CD4-positive, alpha-beta T cell (primary cell): ENCODE measurements around the gene PCCA. TPM values are rescaled to one million over a fixed set of nuclear protein-coding genes. Genes with fewer than 3 reads are reported as not detected.
A peak's percentile ranks its signal among the peaks of the same experiment; 100 is the strongest.

ENCODE experiments used
- ATAC-seq: fragments of 200-7000 bp; cut with Tn5 transposase; one replicate; pipeline ENCODE4 v1.10.0; 2022; ENCODE audit warnings: mild to moderate bottlenecking; ENCODE audit not compliant: poor library complexity
- CTCF ChIA-PET: fragments of 350-600 bp; sonication (Branson Sonifier 250); formaldehyde crosslinking; loops from one replicate; lab custom pipeline; 2021; ENCODE audit warnings: antibody characterized with exemption, inconsistent platforms; lab: Charles Lee
- POLR2A ChIA-PET: fragments of 350-600 bp; sonication (Branson Sonifier 250); formaldehyde crosslinking; loops from one replicate; lab custom pipeline; 2021; ENCODE audit warnings: antibody characterized with exemption, inconsistent platforms; lab: Charles Lee
- DNase-seq, 14 experiments: peaks; one replicate each; pipeline ENCODE4 v3.0.0-alpha.2; 2013 to 2020; ENCODE audit warnings: mixed read lengths in 2 of 14
- H3K27ac ChIP-seq, 2 donors: one replicate each; pipeline versions ENCODE4 v1.5.1 to v1.7.0; 2013; ENCODE audit warnings: low read length in 2 of 2, low read depth in 1 of 2, mild to moderate bottlenecking in 1 of 2
- H3K27me3 ChIP-seq, 2 experiments: 1 replicate in 1 of 2; 2 replicates in 1 of 2; pipeline versions ENCODE4 v1.6.1 to v1.7.0; 2013; ENCODE audit warnings: low read length in 2 of 2, control low read depth in 1 of 2, mild to moderate bottlenecking in 1 of 2, moderate library complexity in 1 of 2; ENCODE audit not compliant: insufficient read depth in 2 of 2, control insufficient read depth in 1 of 2
- H3K36me3 ChIP-seq: one replicate; pipeline ENCODE4 v1.6.1; 2013; ENCODE audit warnings: low read length, control low read depth; ENCODE audit not compliant: insufficient read depth
- H3K4me1 ChIP-seq: one replicate; pipeline ENCODE4 v1.6.1; 2013; ENCODE audit warnings: low read length, control low read depth; ENCODE audit not compliant: insufficient read depth
- H3K4me3 ChIP-seq: one replicate; pipeline ENCODE4 v1.5.1; 2013; ENCODE audit warnings: mild to moderate bottlenecking, low read length, moderate library complexity
- H3K9me3 ChIP-seq, 2 experiments: 1 replicate in 1 of 2; 2 replicates in 1 of 2; pipeline versions ENCODE4 v1.6.1 to v1.7.0; 2013; ENCODE audit warnings: low read length in 2 of 2, mild to moderate bottlenecking in 2 of 2, control low read depth in 1 of 2, moderate library complexity in 1 of 2; ENCODE audit not compliant: control insufficient read depth in 1 of 2, insufficient read depth in 1 of 2
- H3K27ac Mint-ChIP-seq: one replicate; pipeline ENCODE4 v1.8.0; 2020; ENCODE audit warnings: mixed read lengths
- H3K27me3 Mint-ChIP-seq: one replicate; pipeline ENCODE4 v1.8.0; 2021; ENCODE audit warnings: mixed read lengths
- H3K36me3 Mint-ChIP-seq: one replicate; pipeline ENCODE4 v1.8.0; 2021; ENCODE audit warnings: low read depth, mixed read lengths
- H3K4me1 Mint-ChIP-seq: one replicate; pipeline ENCODE4 v1.8.0; 2021; ENCODE audit warnings: low read depth, mixed read lengths
- H3K4me3 Mint-ChIP-seq: one replicate; pipeline ENCODE4 v1.8.0; 2020; ENCODE audit warnings: mild to moderate bottlenecking, mixed read lengths
- H3K9me3 Mint-ChIP-seq: one replicate; pipeline ENCODE4 v1.8.0; 2020; ENCODE audit warnings: mixed read lengths
- CTCF ChIP-seq: fragments of 200-600 bp; IDR thresholded peaks from one replicate; pipeline ENCODE4 v1.8.0; 2022; ENCODE audit warnings: antibody characterized with exemption, mild to moderate bottlenecking
- intact Hi-C, 2 experiments: fragments of 100-400 bp; cut with DNase I in 1 of 2; cut with micrococcal nuclease in 1 of 2; formaldehyde crosslinking; loops; one replicate each; pipeline versions ENCODE4 v1.15.1 to v1.9.0; 2023 to 2025; cut with DNase I, micrococcal nuclease
- total RNA-seq, 174 experiments: library from RNA in 2 of 174; stranded (reverse) in 2 of 174; gene quantifications; one replicate each; pipeline ENCODE4 v1.2.3 and lab custom pipeline; 2021 to 2026

PCCA gene
- total RNA-seq, 2 experiments from 2014 or later, result 4.7 to 5.2 TPM

GRCh38 chr13:100515410-100515800, 426.5 kb downstream of the PCCA start:
- ChIA-PET POLR2A (interaction anchor here (0.9 to 1.3 kb wide), 2 partner anchors 857 to 859 kb away, joined by 6 read pairs; no protein-coding TSS in a partner anchor), CTCF (interaction anchor here (0.6 to 2.8 kb wide), 11 partner anchors 9 to 1076 kb away, joined by 3 to 28 read pairs (median 3); no protein-coding TSS in a partner anchor)
- no peak overlapping the region for H3K27ac ChIP-seq
- H3K27me3 ChIP-seq, result no peaks in the 10 kb centered on the region
- TF ChIP-seq CTCF, result no peak
- intact Hi-C loops, result loop anchor here in 1 of 2 experiments (1.0 to 10.0 kb wide), 4 partner anchors 599 to 1073 kb away; no protein-coding TSS in a partner anchor
- DNase-seq (no peak), ATAC-seq (no peak)
- no peaks in the 10 kb centered on the region for H3K36me3 ChIP-seq
- no peak overlapping the region for H3K27ac Mint-ChIP-seq
- no peaks in the 10 kb centered on the region for H3K36me3 Mint-ChIP-seq
- no peak overlapping the region for H3K4me3 Mint-ChIP-seq
- no peaks in the 10 kb centered on the region for H3K9me3 Mint-ChIP-seq
- H3K4me1 ChIP-seq, result peaks cover 12% of the 10 kb centered on the region
- H3K27me3 Mint-ChIP-seq, result no peaks in the 10 kb centered on the region
- H3K4me1 Mint-ChIP-seq, result peaks cover 19% of the 10 kb centered on the region
- H3K4me3 ChIP-seq, result no peak overlapping the region
- H3K9me3 ChIP-seq, result no peaks in the 10 kb centered on the region

- Histone ChIP-seq H3K9me3 (no peaks in the 10 kb centered on the region), H3K4me1 (peaks cover 21% of the 10 kb centered on the region), H3K27ac (no peak overlapping the region), H3K27me3 (no peaks in the 10 kb centered on the region), H3K36me3 (no peaks in the 10 kb centered on the region), H3K4me3 (peak overlapping the region; percentile 13)
- ChIA-PET CTCF (interaction anchor here (1.1 to 1.4 kb wide), 2 partner anchors 13 to 861 kb away, joined by 3 to 6 read pairs; no protein-coding TSS in a partner anchor), POLR2A (interaction anchor here (1.4 kb wide), 1 partner anchor 861 kb away, joined by 6 read pairs; no protein-coding TSS in a partner anchor)
- no peak overlapping the region for H3K27ac Mint-ChIP-seq
- no peak for ATAC-seq
- DNase-seq, result no peak
- intact Hi-C loops, result loop anchor here in 1 of 2 experiments (10.0 kb wide), 1 partner anchor 992 kb away; no protein-coding TSS in a partner anchor
- H3K36me3 Mint-ChIP-seq, result no peaks in the 10 kb centered on the region
- no peak for TF ChIP-seq CTCF
- no peaks in the 10 kb centered on the region for H3K9me3 Mint-ChIP-seq
- peak overlapping the region; percentile 68 for H3K4me3 Mint-ChIP-seq
- peaks cover 22% of the 10 kb centered on the region for H3K4me1 Mint-ChIP-seq
- no peaks in the 10 kb centered on the region for H3K27me3 Mint-ChIP-seq
Observed at GRCh38 chr13:100517135-100517534, 428.2 kb downstream of the PCCA start.

GRCh38 chr13:100517728-100518127, 428.8 kb downstream of the PCCA start:
- H3K27me3 ChIP-seq, result no peaks in the 10 kb centered on the region
- peak; percentile 19 for ATAC-seq
- no peak overlapping the region for H3K27ac Mint-ChIP-seq
- intact Hi-C loops, result loop anchor here in 1 of 2 experiments (10.0 kb wide), 1 partner anchor 993 kb away; no protein-coding TSS in a partner anchor
- peak overlapping the region; percentile 68 for H3K4me3 Mint-ChIP-seq
- H3K36me3 Mint-ChIP-seq, result no peaks in the 10 kb centered on the region
- H3K27ac ChIP-seq, result no peak overlapping the region
- H3K36me3 ChIP-seq, result no peaks in the 10 kb centered on the region
- peak in 3 of 14 experiments; percentile 29 to 47 (median 33) for DNase-seq
- POLR2A ChIA-PET, result interaction anchor here (1.4 kb wide), 1 partner anchor 861 kb away, joined by 6 read pairs; no protein-coding TSS in a partner anchor
- H3K9me3 ChIP-seq, result no peaks in the 10 kb centered on the region
- CTCF ChIA-PET, result interaction anchor here (1.4 kb wide), 1 partner anchor 862 kb away, joined by 6 read pairs; no protein-coding TSS in a partner anchor
- TF ChIP-seq CTCF, result no peak
- peaks cover 28% of the 10 kb centered on the region for H3K4me1 Mint-ChIP-seq
- H3K4me3 ChIP-seq, result peak overlapping the region; percentile 13
- no peaks in the 10 kb centered on the region for H3K27me3 Mint-ChIP-seq
- H3K4me1 ChIP-seq, result peaks cover 21% of the 10 kb centered on the region
- no peaks in the 10 kb centered on the region for H3K9me3 Mint-ChIP-seq
